Measurements from ENCODE around the gene CCL17.
A peak's percentile ranks its signal among the peaks of the same experiment; 100 is the strongest.

CCL17 gene

DNA sequence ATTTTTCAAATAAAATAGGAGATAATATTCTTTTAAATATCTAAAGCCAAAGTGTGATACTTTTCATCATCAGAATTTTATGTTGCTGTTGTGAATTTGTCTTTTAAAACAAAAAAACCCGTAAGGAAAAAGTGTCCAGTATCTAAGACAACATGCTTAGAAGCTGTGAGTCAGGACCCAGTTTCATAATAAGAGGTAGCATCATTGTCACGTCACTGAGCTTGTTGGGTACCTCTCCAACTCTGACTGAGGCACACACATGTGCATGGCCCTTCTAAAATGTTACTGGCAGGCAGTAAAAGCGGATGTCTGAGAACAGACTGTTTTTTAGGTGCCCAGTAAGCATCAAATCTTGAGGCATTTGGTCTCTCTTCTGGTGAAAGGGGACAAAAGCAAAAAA is 40.1 kb downstream of the CCL17 start:
- H3K4me2 ChIP-seq = no peak overlapping the region
- no peak overlapping the region for H3K9ac ChIP-seq
- H3K27ac ChIP-seq = no peak overlapping the region
- no peak overlapping the region for H2AFZ ChIP-seq (ENCODE audit: low read depth)
- TF ChIP-seq, protein P1, sequence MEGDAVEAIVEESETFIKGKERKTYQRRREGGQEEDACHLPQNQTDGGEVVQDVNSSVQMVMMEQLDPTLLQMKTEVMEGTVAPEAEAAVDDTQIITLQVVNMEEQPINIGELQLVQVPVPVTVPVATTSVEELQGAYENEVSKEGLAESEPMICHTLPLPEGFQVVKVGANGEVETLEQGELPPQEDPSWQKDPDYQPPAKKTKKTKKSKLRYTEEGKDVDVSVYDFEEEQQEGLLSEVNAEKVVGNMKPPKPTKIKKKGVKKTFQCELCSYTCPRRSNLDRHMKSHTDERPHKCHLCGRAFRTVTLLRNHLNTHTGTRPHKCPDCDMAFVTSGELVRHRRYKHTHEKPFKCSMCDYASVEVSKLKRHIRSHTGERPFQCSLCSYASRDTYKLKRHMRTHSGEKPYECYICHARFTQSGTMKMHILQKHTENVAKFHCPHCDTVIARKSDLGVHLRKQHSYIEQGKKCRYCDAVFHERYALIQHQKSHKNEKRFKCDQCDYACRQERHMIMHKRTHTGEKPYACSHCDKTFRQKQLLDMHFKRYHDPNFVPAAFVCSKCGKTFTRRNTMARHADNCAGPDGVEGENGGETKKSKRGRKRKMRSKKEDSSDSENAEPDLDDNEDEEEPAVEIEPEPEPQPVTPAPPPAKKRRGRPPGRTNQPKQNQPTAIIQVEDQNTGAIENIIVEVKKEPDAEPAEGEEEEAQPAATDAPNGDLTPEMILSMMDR (conservative IDR thresholded peaks at IDR 0.05; ENCODE audit: low read depth, low read length) = no peak
- peaks cover 18% of the 10 kb centered on the region for H3K4me1 ChIP-seq (ENCODE audit: low read depth, poor library complexity, severe bottlenecking)
- no peaks in the 10 kb centered on the region; the same call in 1 of the 2 replicates for H3K36me3 ChIP-seq (ENCODE audit: insufficient read depth)
- no peaks in the 10 kb centered on the region for H4K20me1 ChIP-seq (ENCODE audit: insufficient read depth)
- H3K4me3 ChIP-seq (IDR thresholded peaks at IDR 0.05; ENCODE audit: insufficient read depth, low read depth, low read length) = no peak overlapping the region
- no peaks in the 10 kb centered on the region for H3K27me3 ChIP-seq (ENCODE audit: insufficient read depth, low read depth)
- H3K79me2 ChIP-seq (ENCODE audit: insufficient read depth, low read depth) = peaks cover 48% of the 10 kb centered on the region

DNA sequence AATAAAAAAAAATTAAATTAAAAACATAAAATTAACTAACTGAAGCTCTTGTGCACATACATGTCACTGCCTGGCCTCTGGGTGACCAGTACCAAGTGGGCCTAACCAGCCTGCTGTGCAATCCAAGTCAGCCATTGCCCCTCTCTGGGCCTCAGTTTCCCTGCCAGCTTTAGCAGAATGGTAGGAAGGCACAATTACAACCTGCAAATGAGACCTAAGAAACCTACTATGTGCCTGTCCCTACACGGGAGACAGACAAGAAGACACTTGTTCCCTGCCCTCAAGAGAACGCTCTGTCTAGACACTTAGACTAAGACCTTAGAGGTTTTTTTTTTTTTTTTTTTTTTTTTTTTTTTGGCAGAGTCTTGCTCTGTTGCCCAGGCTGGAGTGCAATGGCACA is 40.9 kb downstream of the CCL17 start:
- Histone ChIP-seq H4K20me1 (ENCODE audit: insufficient read depth) (no peaks in the 10 kb centered on the region), H3K27ac (no peak overlapping the region), H3K36me3 (ENCODE audit: insufficient read depth) (no peaks in the 10 kb centered on the region; the same call in 1 of the 2 replicates), H3K4me2 (no peak overlapping the region), H3K9ac (no peak overlapping the region), H3K27me3 (ENCODE audit: insufficient read depth, low read depth) (no peaks in the 10 kb centered on the region), H3K4me3 (IDR thresholded peaks at IDR 0.05; ENCODE audit: insufficient read depth, low read depth, low read length) (no peak overlapping the region), H3K4me1 (ENCODE audit: low read depth, poor library complexity, severe bottlenecking) (peaks cover 19% of the 10 kb centered on the region), H3K79me2 (ENCODE audit: insufficient read depth, low read depth) (peaks cover 48% of the 10 kb centered on the region), H2AFZ (ENCODE audit: low read depth) (no peak overlapping the region)
- TF ChIP-seq, protein P1 (conservative IDR thresholded peaks at IDR 0.05; ENCODE audit: low read depth, low read length) = no peak

DNA sequence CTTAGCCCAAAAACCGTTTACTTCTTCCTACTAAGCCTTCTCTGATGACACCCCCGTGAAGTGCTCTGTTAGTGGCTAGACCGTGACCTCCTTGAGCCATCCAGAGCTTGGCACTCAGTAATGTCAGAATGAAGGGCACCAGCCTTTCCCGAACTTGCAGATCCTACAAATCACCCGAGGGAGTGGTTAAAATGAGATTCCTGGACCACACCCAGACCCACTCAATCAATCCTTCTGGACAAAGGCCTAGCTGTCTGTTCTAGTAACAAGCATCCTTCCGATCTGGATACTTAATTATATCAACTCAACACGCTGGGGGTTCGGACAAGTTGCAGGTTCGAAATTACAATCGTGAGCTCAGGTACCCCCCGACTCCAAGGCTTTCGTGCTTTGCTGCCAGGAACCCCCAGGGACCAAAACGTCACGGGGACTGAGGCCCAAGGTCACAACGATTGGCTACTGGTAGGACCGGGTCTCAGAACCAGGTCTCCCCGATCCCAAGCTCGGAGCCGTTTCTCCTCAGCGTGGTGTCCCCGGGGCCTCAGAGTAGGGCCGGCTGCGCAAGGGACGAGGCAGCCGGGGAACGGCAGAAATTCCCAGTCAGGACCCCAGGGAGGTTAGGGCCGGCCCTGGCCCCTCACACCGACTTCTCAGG is 42.1 kb downstream of the CCL17 start:
- H3K27ac ChIP-seq = peak overlapping the region; percentile 70
- H3K9ac ChIP-seq = peak overlapping the region; percentile 97
- TF ChIP-seq, protein P1 (conservative IDR thresholded peaks at IDR 0.05; ENCODE audit: low read depth, low read length) = no peak
- peak overlapping the region; percentile 86 for H2AFZ ChIP-seq (ENCODE audit: low read depth)
- H3K36me3 ChIP-seq (ENCODE audit: insufficient read depth) = no peaks in the 10 kb centered on the region
- no peaks in the 10 kb centered on the region for H4K20me1 ChIP-seq (ENCODE audit: insufficient read depth)
- H3K79me2 ChIP-seq (ENCODE audit: insufficient read depth, low read depth) = peaks cover 48% of the 10 kb centered on the region
- peak overlapping the region; percentile 76 for H3K4me2 ChIP-seq
- peaks cover 19% of the 10 kb centered on the region for H3K4me1 ChIP-seq (ENCODE audit: low read depth, poor library complexity, severe bottlenecking)
- no peaks in the 10 kb centered on the region for H3K27me3 ChIP-seq (ENCODE audit: insufficient read depth, low read depth)
- peak overlapping the region; percentile 54 for H3K4me3 ChIP-seq (IDR thresholded peaks at IDR 0.05; ENCODE audit: insufficient read depth, low read depth, low read length)

DNA sequence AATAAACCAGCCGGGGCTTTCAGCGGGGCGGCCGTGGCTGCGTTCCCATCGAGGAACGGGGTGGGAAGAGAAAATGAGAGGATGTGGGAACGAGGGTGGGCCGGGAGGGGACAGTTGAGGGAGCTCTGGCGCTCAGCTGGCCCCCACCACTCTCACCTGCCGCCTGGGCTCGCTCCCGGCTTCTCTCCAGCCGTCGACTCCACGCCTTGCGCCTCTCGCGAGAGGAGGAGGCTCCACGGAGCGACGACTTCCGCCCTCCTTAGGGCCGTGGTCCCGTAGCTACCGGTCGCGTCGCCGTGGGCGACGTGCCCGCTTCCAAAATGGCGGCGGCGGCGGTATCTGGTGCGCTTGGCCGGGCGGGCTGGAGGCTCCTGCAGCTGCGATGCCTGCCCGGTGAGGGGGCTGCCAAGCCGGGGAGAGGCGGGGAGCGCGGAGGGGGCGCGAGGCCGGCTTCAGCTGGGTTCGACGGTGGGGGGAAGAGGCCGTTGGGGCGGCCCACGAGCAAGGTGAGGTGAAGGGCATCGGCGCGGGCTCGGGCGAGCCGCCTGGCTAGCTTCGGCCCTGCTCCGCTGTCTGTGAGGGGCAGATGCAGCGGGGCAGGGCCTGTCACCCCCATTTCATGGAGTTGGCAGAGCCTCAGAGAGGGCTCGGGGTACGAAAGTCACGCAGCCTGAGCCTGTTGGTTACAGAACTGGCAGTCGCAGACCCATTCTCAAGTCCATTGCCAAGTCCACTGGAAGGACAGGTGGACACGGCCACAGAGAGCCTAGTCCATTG is 42.8 kb downstream of the CCL17 start, which contains the start of the genes CIAPIN1 and COQ9:
Gene CIAPIN1 (minus strand): TSS at position 200 of the 777 bp plus-strand sequence. CDS start 6,457 bp downstream, outside the sequence.
Gene COQ9 (plus strand): TSS at position 294 of the 777 bp plus-strand sequence. CDS start 27 bp downstream, at position 321.
- Histone ChIP-seq H3K4me2 (peak within 1 kb of the TSS; percentile 78), H3K27me3 (ENCODE audit: insufficient read depth, low read depth) (no peaks in the 10 kb centered on the region), H3K4me1 (ENCODE audit: low read depth, poor library complexity, severe bottlenecking) (peaks cover 19% of the 10 kb centered on the region), H3K27ac (peak within 1 kb of the TSS; percentile 70), H4K20me1 (ENCODE audit: insufficient read depth) (no peaks in the 10 kb centered on the region), H3K9ac (peak within 1 kb of the TSS; percentile 97), H3K36me3 (ENCODE audit: insufficient read depth) (no peaks in the 10 kb centered on the region), H3K79me2 (ENCODE audit: insufficient read depth, low read depth) (peaks cover 48% of the 10 kb centered on the region), H2AFZ (ENCODE audit: low read depth) (peak within 1 kb of the TSS; percentile 86), H3K4me3 (IDR thresholded peaks at IDR 0.05; ENCODE audit: insufficient read depth, low read depth, low read length) (peak within 1 kb of the TSS; percentile 54)
- TF ChIP-seq, protein P1 (conservative IDR thresholded peaks at IDR 0.05; ENCODE audit: low read depth, low read length) = no peak
